HG03060 (cell line): ENCODE measurements around the gene TAOK3.

ENCODE experiments used
- ATAC-seq: cut with Tn5 transposase; IDR thresholded peaks from one replicate; pipeline ENCODE4 v1.9.1; 2021; ENCODE audit warnings: low read depth, moderate number of reproducible peaks; ENCODE audit not compliant: unreplicated experiment

TAOK3 gene

DNA sequence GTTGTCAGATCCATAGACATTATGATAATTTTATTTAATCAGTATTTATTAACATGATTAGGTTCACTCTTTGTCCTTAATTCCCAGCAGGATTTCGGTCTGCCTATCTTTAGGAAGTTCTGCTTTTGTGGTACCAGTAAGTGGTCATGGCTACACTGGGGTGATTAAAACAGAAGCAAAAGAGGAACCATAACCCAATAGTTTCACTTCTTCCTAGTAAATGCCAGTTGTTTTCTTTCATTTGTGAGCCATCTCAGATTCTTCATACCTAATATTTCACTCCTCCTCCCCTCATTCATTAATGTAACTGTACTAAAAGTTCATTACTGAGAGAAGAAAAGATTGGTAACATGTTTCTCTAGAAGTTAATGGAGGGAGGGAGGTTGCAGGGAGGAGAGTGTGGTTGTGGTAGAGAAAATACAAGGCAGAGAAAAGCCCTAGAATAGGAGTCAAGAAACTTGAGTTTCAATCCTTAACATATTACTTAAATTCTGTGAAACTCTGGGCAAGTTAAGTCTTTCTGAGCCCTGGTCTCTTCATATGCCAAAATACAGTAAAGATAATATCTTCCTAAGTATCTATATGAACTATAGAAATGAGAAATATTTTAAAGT is 135.5 kb downstream of the TAOK3 start:
- peak; percentile 94 for ATAC-seq

DNA sequence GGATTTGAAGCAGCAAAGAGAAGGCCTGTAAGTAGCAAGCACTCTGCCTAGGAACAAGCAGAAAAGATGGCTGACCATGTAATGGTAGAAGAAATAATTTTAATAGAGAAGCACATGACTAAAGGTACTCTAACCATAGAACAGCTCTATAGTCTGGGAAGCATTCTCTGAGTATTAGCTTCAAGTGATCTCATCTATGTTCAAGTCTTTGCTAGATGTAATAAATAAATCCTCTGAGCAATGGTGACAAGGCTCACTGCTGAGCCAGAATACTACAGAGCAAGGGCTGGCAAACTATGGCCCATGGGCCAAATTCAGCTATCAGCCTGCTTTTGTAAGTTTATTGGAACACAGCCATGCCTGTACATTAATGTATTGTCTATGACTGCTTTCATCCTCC is 152.0 kb downstream of the TAOK3 start:
- ATAC-seq = no peak

DNA sequence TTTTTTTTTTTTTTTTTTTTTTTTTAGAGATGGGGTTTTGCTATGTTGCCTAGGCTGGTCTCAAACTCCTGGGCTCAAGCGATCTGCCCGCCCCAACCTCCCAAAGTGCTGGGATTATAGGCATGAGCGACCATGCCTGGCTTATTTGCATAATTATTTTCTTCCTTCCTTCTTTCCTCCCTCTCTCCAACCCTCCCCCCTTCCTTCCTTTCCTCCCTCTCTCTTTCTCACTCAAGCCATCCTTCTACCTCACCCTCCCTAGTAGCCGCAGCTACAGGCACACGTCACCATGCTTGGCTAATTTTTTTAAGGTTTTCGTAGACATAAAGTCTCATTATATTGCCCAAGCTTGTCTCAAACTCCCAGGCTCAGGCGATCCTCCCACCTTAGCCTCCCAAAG is 152.9 kb downstream of the TAOK3 start:
- no peak for ATAC-seq

DNA sequence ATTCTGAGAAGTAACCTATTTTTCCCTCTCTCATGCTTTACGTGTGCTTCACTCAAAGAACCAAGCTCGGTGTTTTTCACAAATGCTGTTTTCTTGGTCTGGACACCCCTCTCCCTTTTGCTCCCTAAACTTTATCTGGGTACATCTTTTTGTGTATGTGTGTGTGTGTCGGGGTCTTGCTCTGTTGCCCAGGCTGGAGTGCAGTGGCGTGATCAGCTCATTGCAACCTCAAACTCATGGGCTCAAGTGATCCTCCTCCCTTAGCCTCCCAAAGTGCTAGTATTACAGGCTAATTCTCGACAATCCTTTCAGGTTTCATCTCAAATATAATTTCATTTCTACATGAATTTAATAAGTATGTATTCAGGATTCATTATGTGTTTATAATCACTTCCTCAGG is 153.6 kb downstream of the TAOK3 start:
- ATAC-seq = no peak

DNA sequence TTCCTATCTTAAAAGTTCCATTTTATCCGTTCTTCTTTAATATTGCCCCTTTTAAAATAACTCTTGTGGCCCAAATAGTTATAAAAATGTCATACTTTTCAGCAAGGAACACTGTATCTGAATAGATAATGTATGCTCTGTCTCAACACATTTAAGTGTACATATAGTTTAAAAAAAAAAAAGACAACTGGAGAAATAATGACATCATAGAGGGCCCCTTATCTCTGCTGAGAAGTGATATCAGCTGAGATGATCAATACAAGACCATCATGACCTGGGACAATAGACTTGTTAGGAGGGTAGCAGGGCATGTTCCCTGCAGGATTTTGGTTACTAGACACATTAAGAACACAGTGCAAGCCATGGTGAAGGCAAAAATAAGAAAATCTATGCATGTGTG is 159.3 kb downstream of the TAOK3 start:
- ATAC-seq = no peak

DNA sequence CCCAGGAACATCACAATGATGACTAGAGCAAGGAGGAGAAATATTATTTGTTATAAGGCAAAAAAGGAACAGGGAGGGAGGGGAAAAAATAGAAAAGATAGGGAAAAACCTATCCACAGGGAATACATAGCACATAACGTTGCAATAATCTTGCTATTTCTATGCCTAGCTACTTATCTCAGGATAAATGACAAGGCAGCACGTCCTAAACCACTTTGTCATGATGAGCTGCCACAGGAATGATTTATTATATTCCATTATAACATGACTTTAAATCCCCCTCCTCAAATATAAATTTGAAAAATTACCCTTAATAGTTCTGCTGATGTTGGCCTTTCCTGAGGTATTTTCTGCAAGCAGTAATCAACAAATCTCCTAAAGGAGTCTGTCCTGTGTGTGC is 160.1 kb downstream of the TAOK3 start:
- no peak for ATAC-seq

DNA sequence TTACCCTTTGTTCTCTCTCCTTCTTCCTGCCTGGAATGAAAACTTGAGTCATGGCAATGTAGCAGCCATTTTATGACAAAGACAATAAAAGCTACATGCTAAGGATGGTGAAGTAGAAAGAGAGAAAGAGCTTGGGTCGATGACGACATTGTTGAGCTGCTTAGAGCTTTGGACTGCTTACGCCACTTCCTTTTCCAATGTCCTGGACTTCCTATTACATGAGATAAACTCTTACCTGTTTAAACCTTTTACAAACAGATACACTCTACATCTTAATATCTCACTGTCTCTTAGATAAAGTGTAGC is 166.6 kb downstream of the TAOK3 start:
- ATAC-seq = no peak

DNA sequence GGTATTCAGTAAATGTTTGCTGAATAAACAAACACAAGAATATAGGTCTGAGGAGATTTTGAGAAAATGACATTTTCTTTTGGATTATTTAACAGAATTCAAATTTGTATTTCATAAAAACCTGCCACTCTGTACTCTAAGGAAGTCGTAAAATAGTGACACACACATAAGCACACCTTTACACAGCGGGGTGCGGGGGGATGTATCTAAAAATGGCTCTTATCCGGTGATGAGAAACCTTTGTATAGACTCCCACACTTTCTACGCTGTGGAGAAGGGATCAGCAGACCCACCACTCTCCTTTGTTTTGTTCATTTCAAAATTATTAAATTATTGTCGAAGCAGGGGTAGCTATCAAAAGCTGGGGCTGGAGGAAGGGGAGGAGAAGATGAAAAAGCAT is 178.7 kb downstream of the TAOK3 start:
- no peak for ATAC-seq

DNA sequence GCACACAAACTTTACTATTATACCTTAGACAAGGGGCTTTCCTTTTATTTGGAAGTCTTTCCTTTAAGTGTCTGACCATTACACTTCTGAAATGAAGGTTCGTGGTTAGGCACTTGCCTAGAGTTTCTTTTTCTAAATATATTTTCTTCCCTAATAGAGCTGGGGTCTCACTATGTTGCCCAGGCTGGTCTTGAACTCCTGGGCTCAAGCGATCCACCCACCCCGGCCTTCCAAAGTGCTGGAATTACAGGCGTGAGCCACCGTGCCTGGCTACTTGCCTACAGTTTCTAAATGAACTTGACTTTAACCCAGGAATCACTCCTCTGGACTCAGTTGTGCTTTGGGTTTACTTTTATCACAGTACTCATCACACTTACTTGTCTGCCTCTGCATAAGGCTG is 179.2 kb downstream of the TAOK3 start:
- ATAC-seq = no peak

DNA sequence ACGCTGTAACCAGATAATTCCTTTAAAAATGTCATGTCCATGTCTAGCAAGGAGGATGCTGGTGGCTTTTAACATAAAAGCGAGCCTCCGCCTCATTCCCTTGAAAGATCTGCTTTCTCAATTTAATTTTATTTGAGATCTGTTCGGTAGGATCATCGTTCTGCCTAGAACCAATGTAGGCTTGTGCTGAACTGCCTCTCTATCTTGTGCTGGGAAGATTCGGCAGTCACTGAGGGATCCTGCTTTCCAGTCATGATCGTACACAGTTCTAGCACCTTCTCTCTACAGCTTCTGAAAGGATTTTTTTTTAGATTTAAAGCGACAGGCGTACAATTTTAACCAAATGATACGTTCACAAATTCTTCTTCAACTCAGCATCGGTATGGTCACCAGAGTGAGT is 182.4 kb downstream of the TAOK3 start:
- ATAC-seq = no peak

DNA sequence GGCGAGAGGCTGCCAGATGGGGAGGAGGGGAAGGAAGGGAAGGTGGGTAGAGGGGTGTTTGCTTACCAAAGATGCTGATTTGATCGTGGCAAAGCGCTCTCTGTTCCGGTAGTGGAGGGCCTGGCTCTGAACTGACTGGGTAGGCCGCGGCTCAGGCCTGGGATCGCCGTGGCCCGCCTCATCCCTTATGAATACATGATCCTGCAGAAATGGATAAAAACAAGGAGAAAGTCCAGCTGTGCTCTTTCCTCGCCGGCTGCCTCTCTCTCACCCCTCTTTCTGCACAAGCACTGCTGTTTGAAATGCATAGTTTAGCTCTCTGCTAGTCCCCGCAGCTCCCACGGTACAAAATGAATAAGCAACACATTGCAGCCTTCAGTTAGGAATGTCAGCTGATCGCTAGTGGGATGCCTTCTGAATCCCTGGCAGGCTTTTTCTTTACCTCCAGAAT is 182.9 kb downstream of the TAOK3 start:
- no peak for ATAC-seq

DNA sequence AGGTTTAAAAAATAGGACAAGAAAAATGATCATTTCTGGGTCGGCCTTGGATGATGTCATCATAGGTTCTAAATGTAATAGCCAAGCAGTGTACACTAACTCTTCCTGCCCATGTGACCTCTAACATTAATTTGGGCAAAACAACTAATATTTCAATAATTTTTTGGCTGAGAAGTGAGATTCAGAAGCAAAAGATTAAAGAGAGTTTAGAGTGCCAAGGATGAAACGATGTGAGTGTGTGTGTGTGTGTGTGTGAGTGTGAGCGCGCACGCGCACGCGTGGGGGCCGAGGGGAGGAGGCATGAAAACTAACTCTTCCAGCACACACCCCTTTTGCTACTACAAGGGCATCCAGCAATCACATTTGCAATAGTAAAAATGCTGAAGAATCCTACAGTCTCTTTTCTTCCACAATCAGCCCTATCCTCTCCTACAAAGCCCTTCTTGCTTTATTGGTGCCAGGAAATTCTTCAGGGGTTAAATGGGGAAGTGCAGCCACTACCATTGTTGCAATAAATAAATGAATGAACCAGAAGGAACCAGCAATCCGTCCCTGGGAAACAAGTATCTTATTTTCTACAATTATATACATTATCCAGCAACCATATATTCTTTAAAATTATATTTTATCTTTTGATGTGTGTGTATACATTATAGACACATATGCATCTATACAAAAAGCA is 183.9 kb downstream of the TAOK3 start:
- no peak for ATAC-seq

DNA sequence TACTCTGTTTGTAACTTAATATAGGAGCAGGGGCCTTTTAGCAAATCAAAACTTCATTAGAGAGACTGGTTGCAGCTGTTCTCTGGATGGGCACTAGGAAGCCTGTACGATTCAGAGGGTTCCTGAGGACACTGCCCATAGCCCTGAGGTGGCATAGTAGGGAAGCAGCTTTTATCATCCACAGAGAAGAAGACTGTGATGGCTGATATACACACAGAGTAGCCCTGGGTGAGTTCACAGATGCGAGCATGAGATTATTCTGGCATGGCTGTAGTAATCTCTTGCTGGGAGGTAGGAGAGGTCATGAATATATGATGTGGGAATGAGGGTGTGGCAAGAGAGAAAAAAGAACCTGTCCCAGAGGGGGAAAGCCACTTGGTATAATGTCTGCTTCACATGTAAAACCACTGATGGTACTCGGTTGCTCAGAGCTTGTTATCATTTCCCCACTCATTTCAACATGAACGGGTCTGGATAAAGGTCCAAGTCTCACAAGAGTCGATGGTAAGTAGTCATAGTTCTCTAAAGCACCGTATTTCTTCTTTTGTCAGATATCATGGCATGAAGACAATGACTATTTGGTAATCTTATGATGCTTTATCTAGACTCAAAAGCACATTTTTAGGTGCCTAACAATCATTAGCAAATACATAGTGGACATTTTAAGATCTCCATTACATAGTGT is 184.8 kb downstream of the TAOK3 start:
- ATAC-seq = no peak

DNA sequence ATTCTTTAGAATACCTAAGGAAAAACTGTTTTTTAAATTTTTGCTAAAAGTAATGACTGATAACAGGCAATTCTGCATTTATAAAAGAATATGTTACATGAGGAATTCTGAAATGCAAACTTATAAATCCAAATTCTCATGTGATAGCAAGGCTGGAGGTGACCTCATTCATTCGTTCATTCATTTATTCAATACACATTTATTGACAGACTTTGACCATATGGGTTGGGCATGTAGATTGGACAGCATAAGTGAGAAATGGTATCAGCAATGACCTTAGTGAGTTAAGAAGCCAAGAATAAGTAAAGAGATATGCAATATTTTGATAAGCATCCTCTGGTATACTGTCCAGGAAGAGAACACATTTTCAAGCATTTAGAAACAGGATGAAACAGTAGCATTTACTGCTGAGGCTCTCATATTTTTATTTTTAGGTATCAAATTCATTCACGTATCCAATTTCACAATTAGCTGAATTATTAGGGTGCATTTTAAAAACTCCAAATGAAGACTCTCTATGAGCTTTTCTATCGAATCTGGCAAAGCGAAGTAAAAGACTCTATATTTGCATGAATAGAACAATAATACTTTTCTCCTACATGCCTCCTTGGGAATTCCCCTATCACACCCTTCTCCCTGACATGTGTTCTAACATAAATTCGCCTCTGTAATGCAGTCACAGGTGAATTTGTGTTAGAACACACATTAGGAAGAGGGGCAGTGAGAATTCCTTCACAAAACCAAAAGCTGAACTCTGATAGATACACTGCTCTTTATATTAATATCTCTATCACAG is 186.9 kb downstream of the TAOK3 start:
- no peak for ATAC-seq

DNA sequence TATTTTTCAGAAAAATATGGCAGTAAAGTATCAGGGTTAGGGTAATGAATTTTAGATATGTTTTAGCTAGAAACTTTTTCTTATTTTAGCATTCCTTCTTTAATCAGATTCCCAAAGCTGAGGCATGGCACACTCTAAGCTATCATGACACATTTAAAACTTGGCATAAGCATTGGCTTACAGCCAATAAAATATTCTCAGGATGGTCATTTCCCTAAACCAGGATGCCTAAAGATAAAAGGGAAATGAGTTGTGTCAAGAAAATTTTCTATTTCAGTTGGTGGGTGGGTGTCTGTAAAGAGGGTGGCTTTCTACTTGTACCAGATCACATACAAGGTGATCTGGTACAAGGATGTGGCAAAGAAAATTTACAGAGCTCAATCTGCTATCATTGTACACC is 189.0 kb downstream of the TAOK3 start:
- ATAC-seq = no peak

DNA sequence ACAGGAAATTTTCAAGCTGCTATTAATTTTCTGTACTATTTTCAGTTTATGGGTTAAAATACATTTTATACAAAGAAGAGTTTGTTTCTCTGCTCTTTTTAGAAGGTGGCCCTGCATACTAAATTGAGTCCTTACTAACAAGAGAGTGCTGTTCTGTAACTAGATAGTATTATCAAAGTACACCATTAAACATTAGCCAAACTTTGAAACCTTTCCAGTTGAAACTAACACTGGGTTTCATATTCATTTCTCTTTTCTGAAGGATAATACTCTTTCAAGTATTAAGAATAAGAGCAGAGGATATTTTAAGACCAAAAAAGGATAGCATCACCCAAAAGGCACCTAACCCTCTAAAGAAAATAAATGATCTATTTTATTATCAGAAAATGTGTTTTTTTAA is 189.6 kb downstream of the TAOK3 start:
- no peak for ATAC-seq

DNA sequence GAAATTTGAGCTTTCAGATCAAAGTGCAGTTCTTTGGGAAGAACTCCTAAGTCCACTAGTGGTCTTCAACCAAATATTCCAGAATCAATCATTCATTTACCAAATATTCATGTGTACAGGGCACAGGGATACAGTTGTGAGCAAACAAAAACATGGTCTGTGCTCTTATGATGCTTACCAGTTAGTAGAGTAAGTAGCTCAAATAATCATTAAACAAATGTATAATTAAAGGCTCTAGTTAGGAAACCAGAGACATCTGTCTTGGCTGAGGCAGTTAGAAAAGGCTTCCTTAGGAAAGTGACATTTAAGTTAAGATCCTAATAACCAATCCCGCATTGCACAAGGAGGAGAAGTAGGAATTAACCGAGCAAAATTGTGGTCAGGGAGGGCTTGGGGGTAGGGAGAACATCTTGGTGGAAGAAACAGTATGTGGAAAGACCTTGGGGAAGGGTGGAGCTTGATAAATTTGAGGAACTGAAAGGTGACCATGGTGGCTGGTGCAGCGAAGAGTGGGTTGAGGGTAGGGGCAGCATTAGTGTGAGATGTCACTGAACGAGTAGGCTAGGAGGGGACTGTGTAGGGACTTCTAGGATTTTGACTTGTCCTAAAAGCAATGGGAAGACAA is 196.8 kb downstream of the TAOK3 start:
- peak; percentile 70 for ATAC-seq

DNA sequence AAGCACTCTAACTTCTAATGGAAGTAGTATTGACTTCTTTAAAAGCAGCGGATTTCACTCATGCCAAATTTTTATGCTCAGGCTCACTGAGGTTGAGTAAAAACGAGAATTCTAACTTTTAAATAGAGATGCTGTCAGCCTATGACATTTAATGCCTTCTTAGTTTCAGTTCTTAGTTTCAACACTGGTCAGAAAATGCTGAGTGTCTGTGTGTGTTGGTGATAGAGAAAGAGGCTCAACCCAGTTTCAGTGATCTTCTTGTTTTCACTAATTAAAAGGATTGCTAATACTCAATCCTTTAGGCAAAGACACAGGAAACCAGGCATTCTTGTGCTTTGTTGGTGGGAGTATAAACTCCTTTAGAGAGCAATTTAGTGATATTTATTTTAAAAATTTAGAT is 205.8 kb downstream of the TAOK3 start:
- peak; percentile 99 for ATAC-seq

DNA sequence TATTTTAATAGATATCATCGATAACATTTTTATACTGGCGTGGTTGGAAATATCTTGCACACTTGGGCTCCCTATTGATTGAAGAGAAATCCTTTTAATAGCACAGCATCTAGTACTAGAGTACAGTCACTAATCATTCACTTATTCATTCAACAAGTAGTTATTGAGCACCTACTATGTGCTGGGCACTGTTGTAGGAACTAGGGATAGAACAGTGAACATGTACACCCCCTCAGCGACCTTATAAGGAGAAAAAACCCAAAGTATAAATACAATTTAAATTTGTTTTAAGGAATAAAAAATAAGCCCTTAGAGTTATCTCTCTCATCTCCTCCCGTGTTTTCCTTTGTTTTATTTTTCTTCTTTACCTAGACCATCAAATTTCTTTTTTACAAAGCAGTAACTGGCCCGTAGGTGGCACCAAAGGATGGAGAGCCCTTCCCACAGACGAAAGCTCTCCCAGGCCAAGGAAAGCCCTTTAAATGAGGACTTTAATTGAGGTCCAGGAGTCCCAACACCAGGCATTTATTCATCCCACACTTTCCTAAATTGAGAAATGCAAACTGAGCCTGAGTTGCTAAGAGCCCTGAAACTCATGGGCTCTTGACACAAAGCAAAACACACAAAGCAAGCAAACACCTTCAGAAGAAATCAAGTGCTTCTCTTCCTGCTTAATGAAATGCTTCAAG is 207.8 kb downstream of the TAOK3 start:
- no peak for ATAC-seq

DNA sequence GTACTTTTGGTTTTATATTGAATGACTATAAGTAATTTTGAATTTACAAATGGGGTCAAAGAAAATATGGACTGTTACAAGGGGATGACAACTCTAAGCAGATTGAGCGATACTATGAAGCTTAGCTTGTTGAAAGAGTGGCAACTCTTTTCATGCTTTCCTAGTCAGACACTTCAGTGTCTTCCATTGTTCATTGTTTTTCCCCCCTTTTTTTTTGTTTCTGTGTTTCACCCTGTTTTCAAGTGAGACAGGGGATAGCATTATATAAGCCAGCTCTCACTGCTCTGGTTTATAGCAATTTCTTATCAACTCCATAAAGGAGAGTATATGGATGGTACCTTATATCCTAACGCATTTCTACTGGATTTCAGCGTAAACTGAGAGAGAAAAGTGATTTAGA is 212.2 kb downstream of the TAOK3 start:
- no peak for ATAC-seq
